ENCODE measurements around the gene LYRM7.
"Not testable (repeated sequence)": the region's sequence is repeated elsewhere in the genome, so short reads cannot be mapped to it uniquely, and the experiment has no call there.

LYRM7 gene

GRCh38 chr5:131250751-131251475 is 80.2 kb downstream of the LYRM7 start:
- Mint-ChIP-seq H3K27me3 (no peaks in the 10 kb centered on the region), H3K36me3 (ENCODE audit: low read depth) (peaks cover 3% of the 10 kb centered on the region), H3K27ac (peak overlapping the region; percentile 96), H3K4me1 (ENCODE audit: low read depth) (peaks cover 60% of the 10 kb centered on the region), H3K4me3 (peak overlapping the region; percentile 79), H3K9me3 (no peaks in the 10 kb centered on the region)

DNA sequence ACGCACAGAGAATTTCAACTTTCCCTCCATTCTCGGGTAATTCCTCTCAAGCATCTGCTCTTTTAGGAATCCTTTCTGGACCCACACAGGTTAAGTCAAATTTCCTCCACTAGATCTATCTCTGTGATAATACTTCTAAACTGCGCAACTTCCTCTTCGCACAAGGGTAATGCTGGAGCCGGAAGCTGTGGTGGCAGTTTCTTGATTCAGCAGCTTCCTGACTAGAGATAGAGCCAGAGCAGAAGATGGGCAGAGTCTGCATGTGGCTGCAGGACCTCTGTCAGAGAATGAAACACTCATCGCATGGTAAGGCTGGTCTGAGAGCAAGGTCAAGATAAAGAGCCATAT is 82.1 kb downstream of the LYRM7 start:
- H3K27ac Mint-ChIP-seq: peak overlapping the region; percentile 96
- H3K4me1 Mint-ChIP-seq (ENCODE audit: low read depth): peaks cover 78% of the 10 kb centered on the region
- no peaks in the 10 kb centered on the region for H3K27me3 Mint-ChIP-seq
- H3K9me3 Mint-ChIP-seq: no peaks in the 10 kb centered on the region
- H3K4me3 Mint-ChIP-seq: peak overlapping the region; percentile 91
- peaks cover 12% of the 10 kb centered on the region for H3K36me3 Mint-ChIP-seq (ENCODE audit: low read depth)

DNA sequence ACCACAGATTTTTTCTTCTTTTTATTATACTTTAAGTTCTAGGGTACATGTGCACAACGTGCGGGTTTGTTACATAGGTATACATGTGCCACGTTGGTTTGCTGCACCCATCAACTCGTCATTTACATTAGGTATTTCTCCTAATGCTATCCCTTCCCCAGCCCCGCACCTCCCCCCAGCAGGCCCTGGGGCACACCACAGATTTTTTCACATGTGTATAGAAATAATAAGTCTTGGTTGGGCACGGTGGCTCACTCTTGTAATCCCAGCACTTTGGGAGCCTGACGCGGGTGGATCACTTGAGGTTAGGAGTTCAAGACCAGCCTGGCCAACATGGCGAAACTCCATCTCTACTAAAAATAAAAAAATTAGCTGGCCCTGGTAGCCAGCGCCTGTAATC is 83.3 kb downstream of the LYRM7 start:
- H3K4me1 Mint-ChIP-seq (ENCODE audit: low read depth): peaks cover 90% of the 10 kb centered on the region

DNA sequence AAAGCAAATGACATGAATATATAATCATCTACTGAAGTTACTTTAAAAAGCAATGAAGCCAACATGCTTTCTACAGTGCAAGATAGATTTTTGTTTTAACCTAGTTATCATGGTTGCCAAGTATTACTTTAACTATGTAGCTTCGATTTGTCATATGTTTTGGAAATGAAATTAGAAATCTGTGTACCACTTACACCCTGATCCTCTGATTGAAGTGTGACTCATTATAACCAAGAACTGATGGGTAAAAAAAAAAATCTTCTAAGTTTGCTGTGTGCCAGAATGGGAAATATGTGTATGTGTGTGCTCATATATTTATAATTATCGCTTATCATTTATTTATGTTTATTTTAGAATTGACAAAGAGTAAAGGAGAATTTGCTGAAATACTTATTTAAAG is 84.0 kb downstream of the LYRM7 start:
- no peaks in the 10 kb centered on the region for H3K27me3 Mint-ChIP-seq

More for the DNA sequence above, 83.3 kb downstream of the LYRM7 start:
- Mint-ChIP-seq H3K4me3 (peak overlapping the region; percentile 91), H3K27ac (peak overlapping the region; percentile 96), H3K36me3 (ENCODE audit: low read depth) (peaks cover 22% of the 10 kb centered on the region)
- not testable (repeated sequence) for H3K27me3 Mint-ChIP-seq, H3K9me3 Mint-ChIP-seq

More for the DNA sequence above, 84.0 kb downstream of the LYRM7 start:
- Mint-ChIP-seq H3K36me3 (ENCODE audit: low read depth) (peaks cover 27% of the 10 kb centered on the region), H3K27ac (peak overlapping the region; percentile 96), H3K9me3 (no peaks in the 10 kb centered on the region), H3K4me3 (peak overlapping the region; percentile 91), H3K4me1 (ENCODE audit: low read depth) (peaks cover 92% of the 10 kb centered on the region)
